RPMI7951 (cell line): ENCODE results near the gene PPM1K. TPM values are rescaled to one million over a fixed set of nuclear protein-coding genes. Genes with fewer than 3 reads are reported as not detected.

Experiments
- DNase-seq: peaks from one replicate; pipeline ENCODE4 v3.0.0-alpha.2; 2012; ENCODE audit warnings: low read depth
- total RNA-seq: library from RNA; depleted of rRNA; stranded (reverse); fragments of >200 nt; shearing (Covaris generic); gene quantifications from 2 replicates; pipeline ENCODE4 v1.2.3, GENCODE V29; 2014; rRNA removed

Gene PPM1K
- total RNA-seq, 1 experiment from 2014 or later: 7.1 TPM

- no peak for DNase-seq
Observed at GRCh38 chr4:88217169-88217568, 67.2 kb downstream of the PPM1K start.

GRCh38 chr4:88216395-88216794, 68.0 kb downstream of the PPM1K start:
- no peak for DNase-seq

GRCh38 chr4:88215351-88215750, 69.0 kb downstream of the PPM1K start:
- DNase-seq: no peak

- DNase-seq: no peak
Observed at GRCh38 chr4:88212253-88212561, 72.2 kb downstream of the PPM1K start.

- DNase-seq: peak; percentile 37
Observed at GRCh38 chr4:88211473-88212252, 72.7 kb downstream of the PPM1K start.

GRCh38 chr4:88208156-88208555, 76.2 kb downstream of the PPM1K start:
- DNase-seq: no peak

Other genes starting within 250 kb of the PPM1K start
- 2.3 and 3.3 TPM in 2 replicates for gene ABCG2, start 125.9 kb downstream of the PPM1K start, total RNA-seq
- 6.8 and 13.7 TPM in 2 replicates for gene HERC6, start 94.3 kb upstream of the PPM1K start, total RNA-seq
- gene HERC5, start 172.6 kb upstream of the PPM1K start, total RNA-seq: 6.1 and 7.1 TPM in 2 replicates
- 85.2 and 91.3 TPM in 2 replicates for gene PYURF, start 239.2 kb upstream of the PPM1K start, total RNA-seq